GM23248 (cell line): ENCODE results near the gene OPHN1. TPM values are rescaled to one million over a fixed set of nuclear protein-coding genes. Genes with fewer than 3 reads are reported as not detected.
A peak's percentile ranks its signal among the peaks of the same experiment; 100 is the strongest.

Source experiments
- DNase-seq: peaks from one replicate; pipeline ENCODE4 v3.0.0-alpha.2; 2015
- H2AFZ ChIP-seq: fragments of 200-600 bp; sonication (generic); 2 replicates; pipeline ENCODE4 v1.6.1; 2016; ENCODE audit warnings: antibody characterized with exemption
- H3F3A ChIP-seq: fragments of 200-600 bp; sonication (generic); 2 replicates; pipeline ENCODE4 v1.6.1; 2016; ENCODE audit warnings: mild to moderate bottlenecking, antibody characterized with exemption, mixed run types; ENCODE audit not compliant: insufficient read depth
- H3K27ac ChIP-seq: fragments of 200-600 bp; sonication (generic); 2 replicates; pipeline ENCODE4 v1.5.1; 2016; ENCODE audit warnings: mild to moderate bottlenecking
- H3K27me3 ChIP-seq: fragments of 200-600 bp; sonication (generic); replicated peaks from 2 replicates; pipeline ENCODE4 v1.6.1; 2016; ENCODE audit warnings: mild to moderate bottlenecking; ENCODE audit not compliant: insufficient read depth
- H3K36me3 ChIP-seq: fragments of 200-600 bp; sonication (generic); 2 replicates; pipeline ENCODE4 v1.6.1; 2016; ENCODE audit warnings: low read depth, mild to moderate bottlenecking
- H3K4me1 ChIP-seq: fragments of 200-600 bp; sonication (generic); 2 replicates; pipeline ENCODE4 v1.6.1; 2016; ENCODE audit warnings: mild to moderate bottlenecking; ENCODE audit not compliant: insufficient read depth
- H3K4me2 ChIP-seq: fragments of 200-600 bp; sonication (generic); one replicate; pipeline ENCODE4 v1.6.1; 2016; ENCODE audit warnings: mild to moderate bottlenecking; ENCODE audit not compliant: unreplicated experiment
- H3K4me3 ChIP-seq: fragments of 200-600 bp; sonication (generic); 2 replicates; pipeline ENCODE4 v1.5.1; 2016; ENCODE audit warnings: mild to moderate bottlenecking
- H3K79me2 ChIP-seq: fragments of 200-600 bp; sonication (generic); 2 replicates; pipeline ENCODE4 v1.6.1; 2016; ENCODE audit warnings: mild to moderate bottlenecking; ENCODE audit not compliant: insufficient read depth
- H3K9ac ChIP-seq: fragments of 200-600 bp; sonication (generic); 2 replicates; pipeline ENCODE4 v1.6.1; 2016; ENCODE audit warnings: mild to moderate bottlenecking
- H3K9me2 ChIP-seq: fragments of 200-600 bp; sonication (generic); 2 replicates; pipeline ENCODE4 v1.6.1; 2016; ENCODE audit warnings: mixed run types, mild to moderate bottlenecking, moderate library complexity; ENCODE audit not compliant: insufficient read depth
- H3K9me3 ChIP-seq: fragments of 200-600 bp; sonication (generic); one replicate; pipeline ENCODE4 v1.6.1; 2017; ENCODE audit warnings: low read depth
- H4K20me1 ChIP-seq: fragments of 200-600 bp; sonication (generic); 2 replicates; pipeline ENCODE4 v1.6.0; 2016; ENCODE audit not compliant: insufficient read depth
- EZH2 ChIP-seq: fragments of 200-600 bp; sonication (generic); IDR thresholded peaks from 2 replicates; pipeline ENCODE4 v1.6.1; 2018; ENCODE audit warnings: antibody characterized with exemption, mild to moderate bottlenecking; ENCODE audit not compliant: insufficient read depth, poor library complexity, severe bottlenecking
- EZH2phosphoT487 ChIP-seq: fragments of 200-600 bp; sonication (generic); IDR thresholded peaks from 2 replicates; pipeline ENCODE4 v1.6.1; 2018; ENCODE audit warnings: antibody characterized with exemption, moderate library complexity, mild to moderate bottlenecking, low read depth; ENCODE audit not compliant: insufficient read depth
- WGBS, 2 experiments: methylation state at CpG; one replicate each; pipeline ENCODE4 v1.1.6; 2015 to 2017; ENCODE audit warnings: low lambda C conversion rate in 2 of 2, low coverage in 1 of 2; ENCODE audit errors: missing lambda C conversion rate in 2 of 2; 5-methylcytosine and 5-hydroxymethylcytosine counted together
- in situ Hi-C: fragments of 300-500 bp; cut with MboI; formaldehyde crosslinking; loops from 2 replicates; pipeline ENCODE4 v1.15.0; 2020
- polyA plus RNA-seq: library from polyadenylated mRNA; unstranded; fragments of >200 nt; fragmentation: Nextera tagmentation; extraction: Ambion mirVana; gene quantifications from 2 replicates; pipeline ENCODE4 v1.2.1, GENCODE V29; 2016
- total RNA-seq: library from RNA; depleted of rRNA; stranded (reverse); fragments of >200 nt; shearing (Covaris generic); gene quantifications from 2 replicates; pipeline ENCODE4 v1.2.3, GENCODE V29; 2014

The OPHN1 gene
- total and polyA plus RNA-seq, 2 experiments from 2014 or later, result 4.3 to 4.5 TPM

- H3K4me1 ChIP-seq, result no peaks in the 10 kb centered on the region
- no peak overlapping the region for H2AFZ ChIP-seq
- H3F3A ChIP-seq, result no peaks in the 10 kb centered on the region
- no peaks in the 10 kb centered on the region for H3K9me2 ChIP-seq
- H3K4me3 ChIP-seq, result no peak overlapping the region
- H3K9ac ChIP-seq, result no peak overlapping the region
- no peaks in the 10 kb centered on the region for H3K79me2 ChIP-seq
- no peaks in the 10 kb centered on the region for H4K20me1 ChIP-seq
- no peak overlapping the region for H3K27ac ChIP-seq
- H3K9me3 ChIP-seq, result no peaks in the 10 kb centered on the region
- WGBS, 2 experiments, result 91 to 98% methylated on average over 4 of the region's 4 CpGs
- H3K27me3 ChIP-seq, result no peaks in the 10 kb centered on the region
- no peak overlapping the region for H3K4me2 ChIP-seq
- in situ Hi-C loops, result no loop called here
- DNase-seq, result no peak
- TF ChIP-seq EZH2 (no peak), EZH2phosphoT487 (no peak)
- H3K36me3 ChIP-seq, result no peaks in the 10 kb centered on the region
These were observed 21.8 kb upstream of the OPHN1 start for GRCh38 chrX:68455151-68455510.

DNA sequence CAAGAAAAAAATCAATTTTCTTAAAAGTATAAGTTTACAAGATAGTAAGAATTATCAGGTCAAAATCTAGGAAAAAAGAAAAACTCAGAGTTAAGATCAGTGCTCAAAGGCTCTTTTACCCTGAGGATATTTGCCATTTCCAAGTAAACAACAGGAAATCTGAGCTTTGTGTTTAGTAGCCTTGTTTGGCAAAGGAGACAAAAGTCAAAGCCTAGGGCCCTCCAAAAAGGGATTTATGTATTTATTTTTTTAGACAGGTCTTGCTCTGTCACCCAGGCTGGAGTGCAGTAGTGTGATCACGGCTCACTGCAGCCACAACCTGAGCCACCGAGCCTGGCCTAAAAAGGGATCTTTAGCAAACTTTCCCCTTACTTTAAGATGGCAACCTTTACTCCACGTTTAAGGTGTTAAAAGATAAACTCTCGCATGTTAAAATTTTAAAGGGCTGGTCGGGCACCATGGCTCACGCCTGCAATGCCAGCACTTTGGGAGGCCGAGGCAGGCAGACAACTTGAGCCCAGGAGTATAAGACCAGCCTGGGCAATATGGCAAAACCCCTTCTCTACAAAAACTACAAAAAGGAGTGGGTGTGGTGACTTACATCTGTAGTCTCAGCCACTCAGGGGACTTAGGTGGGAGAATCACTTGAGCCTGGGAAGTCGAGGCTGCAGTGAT, 21.3 kb upstream of the OPHN1 start:
- WGBS, 2 experiments, result 78 to 82% methylated on average over 8 of the region's 8 CpGs

DNA sequence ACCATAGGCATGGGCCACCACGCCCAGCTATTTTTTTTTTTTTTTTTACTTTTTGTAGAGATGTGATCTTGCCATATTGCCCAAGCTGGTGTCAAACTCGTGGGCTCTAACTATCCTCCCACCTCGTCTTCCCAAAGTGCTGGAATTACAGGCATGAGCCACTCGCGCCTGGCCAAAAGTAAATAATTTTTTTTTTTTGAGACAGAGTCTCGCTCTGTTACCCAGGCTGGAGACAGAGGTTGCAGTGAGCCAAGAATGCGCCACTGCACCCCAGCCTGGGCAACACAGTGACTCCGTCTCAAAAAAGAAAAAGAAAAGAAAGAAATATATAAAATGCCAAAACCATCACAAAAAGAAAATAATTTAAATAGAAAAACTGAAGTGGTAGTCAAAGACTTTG, 18.4 kb upstream of the OPHN1 start:
- no peak overlapping the region for H3K4me2 ChIP-seq
- TF ChIP-seq EZH2 (no peak), EZH2phosphoT487 (no peak)
- in situ Hi-C loops, result no loop called here

More for the DNA sequence above, 21.3 kb upstream of the OPHN1 start:
- H3K4me2 ChIP-seq, result no peak overlapping the region
- no peaks in the 10 kb centered on the region for H3K27me3 ChIP-seq
- no peak for TF ChIP-seq EZH2
- no peak for TF ChIP-seq EZH2phosphoT487
- in situ Hi-C loops, result no loop called here
- H3K9me2 ChIP-seq, result no peaks in the 10 kb centered on the region
- no peak overlapping the region for H2AFZ ChIP-seq
- DNase-seq, result no peak
- H3K79me2 ChIP-seq, result no peaks in the 10 kb centered on the region
- no peaks in the 10 kb centered on the region for H3K4me1 ChIP-seq
- no peak overlapping the region for H3K4me3 ChIP-seq
- no peaks in the 10 kb centered on the region for H4K20me1 ChIP-seq
- H3K36me3 ChIP-seq, result no peaks in the 10 kb centered on the region
- H3K9me3 ChIP-seq, result no peaks in the 10 kb centered on the region
- H3K9ac ChIP-seq, result no peak overlapping the region
- no peak overlapping the region for H3K27ac ChIP-seq
- H3F3A ChIP-seq, result no peaks in the 10 kb centered on the region

DNA sequence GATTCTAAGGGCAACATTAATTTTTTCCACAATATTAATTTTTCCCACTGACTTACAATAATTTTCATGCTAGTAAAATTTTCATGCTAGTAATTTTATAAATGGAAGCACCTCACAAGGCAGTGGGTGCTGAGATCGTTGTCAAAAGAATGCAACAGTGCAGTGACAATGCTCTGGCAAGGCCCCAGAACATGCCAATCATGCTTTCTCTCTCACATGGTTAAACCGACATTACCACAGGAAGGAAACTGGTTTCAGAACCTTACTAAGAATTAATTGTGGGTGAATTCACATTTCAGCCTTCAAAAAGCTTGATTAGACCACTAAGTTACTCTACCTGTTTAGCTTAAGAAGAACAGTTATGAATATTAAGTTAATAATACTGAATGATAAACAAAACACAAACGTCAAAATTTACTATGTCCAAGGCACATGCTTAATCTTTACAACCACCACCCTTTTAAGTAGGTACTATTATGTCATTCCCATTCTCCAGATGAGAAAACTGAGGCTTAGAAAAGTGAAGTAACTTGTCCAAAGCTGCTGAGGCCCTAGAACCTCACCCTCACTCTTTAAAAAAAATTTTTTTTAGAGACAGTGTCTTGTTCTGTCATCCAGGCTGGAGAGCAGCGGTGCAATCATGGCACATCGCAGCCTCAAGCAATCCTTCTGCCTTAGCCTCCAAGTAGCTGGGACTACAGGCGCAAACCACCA, 10.0 kb upstream of the OPHN1 start:
- no peaks in the 10 kb centered on the region for H3F3A ChIP-seq
- no peak overlapping the region for H3K4me3 ChIP-seq
- H3K36me3 ChIP-seq, result no peaks in the 10 kb centered on the region
- no peak overlapping the region for H2AFZ ChIP-seq
- no peaks in the 10 kb centered on the region for H3K79me2 ChIP-seq
- no peak overlapping the region for H3K27ac ChIP-seq
- no peaks in the 10 kb centered on the region for H4K20me1 ChIP-seq
- no peak overlapping the region for H3K4me2 ChIP-seq
- H3K9ac ChIP-seq, result no peak overlapping the region
- WGBS, 2 experiments, result 51 to 52% methylated on average over 6 of the region's 6 CpGs
- in situ Hi-C loops, result no loop called here
- H3K9me2 ChIP-seq, result no peaks in the 10 kb centered on the region
- H3K9me3 ChIP-seq, result no peaks in the 10 kb centered on the region
- TF ChIP-seq EZH2phosphoT487, result no peak
- TF ChIP-seq EZH2, result no peak
- peak; percentile 32 for DNase-seq
- no peaks in the 10 kb centered on the region for H3K27me3 ChIP-seq
- peaks cover 9% of the 10 kb centered on the region; the same call in 1 of the 2 replicates for H3K4me1 ChIP-seq

More for the DNA sequence above, 18.4 kb upstream of the OPHN1 start:
- Histone ChIP-seq H2AFZ (no peak overlapping the region), H3K9ac (no peak overlapping the region), H4K20me1 (no peaks in the 10 kb centered on the region), H3K27ac (no peak overlapping the region), H3K9me3 (no peaks in the 10 kb centered on the region), H3K27me3 (no peaks in the 10 kb centered on the region), H3K4me3 (no peak overlapping the region), H3K9me2 (no peaks in the 10 kb centered on the region), H3K4me1 (no peaks in the 10 kb centered on the region), H3K36me3 (no peaks in the 10 kb centered on the region), H3F3A (no peaks in the 10 kb centered on the region), H3K79me2 (no peaks in the 10 kb centered on the region)
- WGBS, 2 experiments, result 89 to 91% methylated on average over 8 of the region's 8 CpGs
- DNase-seq, result no peak
